Ascending aorta (tissue), 2 donors: ENCODE data around the gene LY6G5C. TPM values are rescaled to one million over a fixed set of nuclear protein-coding genes. Genes with fewer than 3 reads are reported as not detected.
"Not testable (repeated sequence)": the region's sequence is repeated elsewhere in the genome, so short reads cannot be mapped to it uniquely, and the experiment has no call there.

Source experiments
- DNase-seq, 2 donors: peaks; one replicate each; pipeline ENCODE4 v3.0.0-alpha.2; 2019; ENCODE audit warnings: low spot score in 2 of 2
- H3K27ac ChIP-seq, 2 donors: fragments of 200-600 bp; sonication (generic); one replicate each; pipeline ENCODE4 v1.5.1; 2016 to 2017; ENCODE audit warnings: mild to moderate bottlenecking in 1 of 2
- H3K27me3 ChIP-seq: fragments of 200-600 bp; sonication (generic); one replicate; pipeline ENCODE4 v1.5.1; 2017
- H3K36me3 ChIP-seq, 2 donors: fragments of 200-600 bp; sonication (generic); one replicate each; pipeline ENCODE4 v1.5.1; 2016
- H3K4me1 ChIP-seq, 2 donors: fragments of 200-600 bp; sonication (generic); one replicate each; pipeline ENCODE4 v1.5.1; 2016 to 2017; ENCODE audit warnings: mild to moderate bottlenecking in 1 of 2
- H3K4me3 ChIP-seq, 2 donors: fragments of 200-600 bp; sonication (generic); one replicate each; pipeline ENCODE4 v1.5.1; 2016 to 2017; ENCODE audit warnings: mild to moderate bottlenecking in 1 of 2
- H3K9me3 ChIP-seq, 2 donors: fragments of 200-600 bp; sonication (generic); one replicate each; pipeline ENCODE4 v1.5.1; 2016
- CTCF ChIP-seq, 3 experiments: fragments of 200-600 bp in 2 of 3; fragments of 450-650 bp in 1 of 3; sonication (generic) in 2 of 3; IDR thresholded peaks; one replicate each; pipeline ENCODE4 v1.5.1; 2016 to 2019; ENCODE audit warnings: antibody characterized with exemption in 3 of 3, mild to moderate bottlenecking in 1 of 3, moderate library complexity in 1 of 3
- intact Hi-C: fragments of 100-400 bp; cut with DNase I; formaldehyde crosslinking; loops from one replicate; pipeline ENCODE4 v1.15.1; 2023
- total RNA-seq: library from RNA; depleted of rRNA; stranded (reverse); fragments of >200 nt; gene quantifications from one replicate; pipeline ENCODE4 v1.1.0, GENCODE V29; 2016

Gene LY6G5C
- total RNA-seq, 1 donor from 2014 or later: 0.96 TPM

GRCh38 chr6:31712296-31712695 lies 31.4 kb upstream of the LY6G5C start:
- no peak overlapping the region for H3K27ac ChIP-seq
- no peaks in the 10 kb centered on the region for H3K4me1 ChIP-seq
- no peak overlapping the region for H3K4me3 ChIP-seq
- H3K27me3 ChIP-seq: no peaks in the 10 kb centered on the region
- no peak for DNase-seq
- H3K9me3 ChIP-seq: no peaks in the 10 kb centered on the region
- TF ChIP-seq CTCF (IDR thresholded peaks at IDR 0.05): peak in 1 of 3 experiments; percentile 20
- no peaks in the 10 kb centered on the region for H3K36me3 ChIP-seq
- intact Hi-C loops: no loop called here

- no peak overlapping the region for H3K27ac ChIP-seq
- TF ChIP-seq CTCF (IDR thresholded peaks at IDR 0.05): no peak
- DNase-seq: no peak
- no peak overlapping the region for H3K4me3 ChIP-seq
- no peaks in the 10 kb centered on the region for H3K27me3 ChIP-seq
- no peaks in the 10 kb centered on the region for H3K9me3 ChIP-seq
- H3K36me3 ChIP-seq: no peaks in the 10 kb centered on the region
- no peaks in the 10 kb centered on the region for H3K4me1 ChIP-seq
- intact Hi-C loops: no loop called here
Measured at GRCh38 chr6:31711233-31711632, 30.4 kb upstream of the LY6G5C start.

GRCh38 chr6:31710523-31711219 lies 29.8 kb upstream of the LY6G5C start:
- no peak overlapping the region for H3K4me3 ChIP-seq
- no peaks in the 10 kb centered on the region for H3K9me3 ChIP-seq
- DNase-seq: no peak
- intact Hi-C loops: no loop called here
- TF ChIP-seq CTCF (IDR thresholded peaks at IDR 0.05): no peak
- H3K27ac ChIP-seq: no peak overlapping the region
- no peaks in the 10 kb centered on the region for H3K27me3 ChIP-seq
- H3K36me3 ChIP-seq: no peaks in the 10 kb centered on the region
- H3K4me1 ChIP-seq: no peaks in the 10 kb centered on the region

- H3K27ac ChIP-seq, H3K27me3 ChIP-seq, H3K36me3 ChIP-seq, H3K4me3 ChIP-seq, intact Hi-C loops, DNase-seq, H3K4me1 ChIP-seq, H3K9me3 ChIP-seq: not testable (repeated sequence)
Measured at GRCh38 chr6:31709157-31709556, 28.3 kb upstream of the LY6G5C start.

GRCh38 chr6:31708224-31708623 lies 27.4 kb upstream of the LY6G5C start:
- H3K36me3 ChIP-seq: no peaks in the 10 kb centered on the region
- no peak for DNase-seq
- intact Hi-C loops: no loop called here

GRCh38 chr6:31707701-31708100 lies 26.8 kb upstream of the LY6G5C start:
- Histone ChIP-seq H3K27me3 (no peaks in the 10 kb centered on the region), H3K4me1 (peaks cover 0 to 7% of the 10 kb centered on the region in 2 donors), H3K27ac (no peak overlapping the region), H3K36me3 (no peaks in the 10 kb centered on the region), H3K4me3 (no peak overlapping the region), H3K9me3 (no peaks in the 10 kb centered on the region)
- DNase-seq: no peak
- intact Hi-C loops: no loop called here
- TF ChIP-seq CTCF (IDR thresholded peaks at IDR 0.05): no peak

More at GRCh38 chr6:31708224-31708623, 27.4 kb upstream of the LY6G5C start:
- Histone ChIP-seq H3K27me3 (no peaks in the 10 kb centered on the region), H3K9me3 (no peaks in the 10 kb centered on the region), H3K4me1 (peaks cover 0 to 7% of the 10 kb centered on the region in 2 donors), H3K27ac (no peak overlapping the region), H3K4me3 (no peak overlapping the region)
- TF ChIP-seq CTCF (IDR thresholded peaks at IDR 0.05): no peak
